HG03095 (cell line): Measurements from ENCODE around the gene DAP.
"Not testable (repeated sequence)": the region's sequence is repeated elsewhere in the genome, so short reads cannot be mapped to it uniquely, and the experiment has no call there.

ENCODE experiments used
- ATAC-seq: cut with Tn5 transposase; IDR thresholded peaks from one replicate; pipeline ENCODE4 v1.9.1; 2021; ENCODE audit warnings: moderate library complexity; ENCODE audit not compliant: unreplicated experiment

DAP gene

DNA sequence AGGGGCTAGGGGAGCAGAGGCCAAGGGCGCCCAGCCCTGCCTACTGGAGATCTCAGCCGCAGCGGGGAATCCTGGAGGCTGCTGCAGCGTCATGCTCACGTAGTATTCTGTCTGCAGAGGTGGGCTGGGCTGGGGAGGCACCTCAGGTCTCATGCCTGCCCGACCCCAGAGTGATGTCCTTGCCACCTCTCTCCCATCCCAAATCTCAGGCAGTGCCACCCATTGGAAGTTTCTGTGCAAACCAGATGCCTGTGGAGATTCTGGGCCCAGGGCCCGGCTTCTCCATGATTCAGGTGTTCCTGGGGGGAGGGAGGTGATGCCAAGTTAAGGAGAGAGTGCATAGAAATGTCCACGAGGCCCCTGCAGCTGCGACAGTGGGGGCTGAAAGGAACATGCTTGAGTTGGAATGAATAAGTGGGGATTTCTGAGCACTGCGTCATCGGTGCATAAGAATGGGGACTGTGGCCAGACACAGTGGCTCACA lies 125.1 kb downstream of the DAP start:
- peak; percentile 5 for ATAC-seq

DNA sequence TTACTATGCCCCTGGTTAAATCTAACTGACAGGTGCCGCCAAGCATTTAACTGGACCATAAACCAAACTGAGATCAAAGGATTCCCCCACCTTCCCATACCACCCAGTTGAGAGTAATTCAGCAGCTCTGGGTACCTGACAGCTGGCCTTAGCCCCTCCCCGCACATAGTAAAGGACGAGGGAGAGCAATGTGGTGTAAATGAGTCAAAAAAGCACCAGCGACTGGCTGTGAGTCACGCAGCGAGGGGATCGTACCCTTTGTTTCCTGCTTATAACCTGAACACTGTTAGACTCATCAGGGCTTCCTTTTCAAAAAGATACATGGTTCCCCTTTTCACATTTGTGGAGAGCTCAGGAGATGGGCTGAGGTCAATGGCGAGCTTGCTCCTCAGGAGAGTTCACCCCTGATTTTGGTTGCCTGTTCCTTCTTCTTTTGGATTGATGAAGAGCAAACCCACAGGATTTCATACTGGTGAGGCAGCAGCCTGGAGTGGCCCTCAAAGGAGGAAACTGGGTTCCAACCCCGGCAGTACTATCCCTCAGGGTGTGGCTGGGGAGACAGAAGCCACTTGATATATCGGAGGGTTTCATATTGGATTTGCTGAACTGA lies 125.7 kb downstream of the DAP start:
- peak; percentile 64 for ATAC-seq

- no peak for ATAC-seq
Observed at GRCh38 chr5:10634562-10634961, 126.5 kb downstream of the DAP start.

DNA sequence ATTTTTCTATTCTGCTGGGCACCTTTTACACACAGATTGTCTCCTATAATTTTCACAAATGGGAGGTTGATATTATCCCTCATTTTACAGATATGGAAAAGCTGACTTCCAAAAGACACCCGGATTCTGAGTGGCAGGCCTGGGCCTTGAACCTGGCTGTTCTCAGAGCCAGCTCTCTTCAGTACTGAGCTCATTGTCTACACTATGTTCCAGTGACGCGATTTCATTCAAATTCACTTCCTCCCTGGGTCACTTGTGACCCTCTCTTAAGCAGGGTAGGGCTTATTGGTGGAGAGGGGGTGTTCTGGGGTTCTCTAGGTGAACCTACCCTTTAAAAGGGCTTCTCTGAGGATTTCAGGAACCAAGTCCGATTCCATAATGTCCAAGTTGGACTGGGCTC lies 127.0 kb downstream of the DAP start:
- ATAC-seq: no peak

DNA sequence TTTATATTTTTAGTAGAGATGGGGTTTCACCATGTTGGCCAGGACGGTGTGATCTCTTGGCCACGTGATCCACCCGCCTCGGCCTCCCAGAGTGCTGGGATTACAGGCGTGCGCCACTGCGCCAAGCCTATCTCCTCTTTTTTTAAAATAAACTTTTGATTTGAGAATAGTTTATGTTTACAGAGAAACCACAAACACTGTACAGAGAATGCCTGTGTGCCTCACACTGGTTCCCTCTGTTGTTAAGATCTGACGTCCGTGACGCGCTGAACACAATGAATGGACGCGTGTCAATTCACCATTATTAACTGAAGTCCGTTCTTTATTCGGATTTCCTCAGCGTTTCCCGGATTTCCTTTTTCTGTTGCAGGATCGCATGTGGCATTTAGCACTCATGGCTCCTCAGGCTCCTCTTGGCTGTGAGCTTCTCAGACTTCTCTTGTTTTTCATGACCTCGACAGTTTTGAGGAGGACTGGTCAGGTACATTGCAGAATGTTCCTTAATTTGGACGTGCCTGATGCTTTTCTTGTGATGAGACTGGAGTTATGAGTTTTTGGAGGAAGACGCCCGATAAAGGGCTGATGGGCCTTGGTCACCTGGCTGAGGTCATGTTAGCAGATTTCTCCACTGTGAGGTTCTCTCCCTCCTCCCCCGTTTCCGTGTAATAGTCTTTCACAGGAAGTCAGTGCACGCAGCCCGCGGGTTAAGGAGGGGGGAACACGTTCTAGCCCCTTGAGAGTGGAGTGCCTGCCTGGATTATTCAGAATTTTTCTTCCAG lies 127.6 kb downstream of the DAP start:
- ATAC-seq: no peak

- ATAC-seq: peak; percentile 34
Observed at GRCh38 chr5:10632110-10632761, 128.8 kb downstream of the DAP start.

DNA sequence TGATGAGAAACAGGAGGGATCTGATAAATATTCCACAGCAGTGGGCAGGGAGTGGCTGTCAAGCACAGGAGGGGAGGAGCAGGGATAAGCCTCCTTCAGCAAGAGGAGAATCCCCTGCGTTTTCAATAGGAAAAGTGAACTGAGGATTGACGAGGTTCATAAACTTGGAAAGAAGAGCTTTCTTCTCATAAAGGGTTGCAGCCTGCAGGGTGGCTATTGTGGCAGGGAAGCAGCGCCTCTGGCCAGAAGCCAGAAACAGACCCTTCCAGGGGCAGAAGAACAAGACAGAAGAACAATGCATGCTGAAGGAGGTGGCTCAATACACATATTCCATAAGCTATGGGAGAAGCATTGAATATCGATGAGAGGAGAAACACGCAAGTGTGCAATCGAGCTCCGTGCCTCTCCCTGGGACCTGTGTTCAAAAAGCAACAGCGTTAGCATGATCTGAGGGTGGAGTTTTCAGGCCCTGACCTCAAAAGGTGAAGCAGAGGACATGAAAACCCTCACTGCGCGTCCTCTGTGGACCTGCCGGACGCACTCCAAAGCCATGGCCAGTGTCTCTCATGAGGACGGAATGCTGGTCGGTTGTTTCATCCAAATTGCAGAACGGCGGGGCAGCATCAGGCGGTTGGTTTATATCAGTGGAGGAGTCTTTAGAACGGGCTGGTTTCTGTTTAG lies 129.6 kb downstream of the DAP start:
- peak; percentile 3 for ATAC-seq

DNA sequence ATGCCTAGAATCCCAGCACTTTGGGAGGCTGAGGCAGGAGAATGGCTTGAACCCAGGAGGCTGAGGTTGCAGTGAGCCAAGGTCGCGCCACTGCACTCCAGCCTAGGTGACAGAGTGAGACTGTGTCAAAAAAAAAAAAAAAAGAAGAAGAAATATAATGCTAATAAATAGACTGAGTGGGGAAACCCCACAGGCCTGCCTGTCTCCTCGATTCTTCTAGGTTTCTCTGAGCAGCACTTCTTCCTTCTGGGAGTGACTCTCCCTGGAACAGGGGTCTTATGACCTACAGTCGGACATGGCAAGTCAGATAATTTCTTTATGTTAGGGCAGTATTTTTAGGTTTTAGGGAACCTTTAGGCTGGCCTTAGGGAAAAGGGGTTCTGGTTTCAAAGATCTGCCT lies 130.3 kb downstream of the DAP start:
- ATAC-seq: not testable (repeated sequence)

GRCh38 chr5:10630126-10630525 lies 130.9 kb downstream of the DAP start:
- no peak for ATAC-seq

GRCh38 chr5:10629682-10630081 lies 131.4 kb downstream of the DAP start:
- ATAC-seq: no peak
